ENCODE measurements around the gene FIGNL2.

DNA sequence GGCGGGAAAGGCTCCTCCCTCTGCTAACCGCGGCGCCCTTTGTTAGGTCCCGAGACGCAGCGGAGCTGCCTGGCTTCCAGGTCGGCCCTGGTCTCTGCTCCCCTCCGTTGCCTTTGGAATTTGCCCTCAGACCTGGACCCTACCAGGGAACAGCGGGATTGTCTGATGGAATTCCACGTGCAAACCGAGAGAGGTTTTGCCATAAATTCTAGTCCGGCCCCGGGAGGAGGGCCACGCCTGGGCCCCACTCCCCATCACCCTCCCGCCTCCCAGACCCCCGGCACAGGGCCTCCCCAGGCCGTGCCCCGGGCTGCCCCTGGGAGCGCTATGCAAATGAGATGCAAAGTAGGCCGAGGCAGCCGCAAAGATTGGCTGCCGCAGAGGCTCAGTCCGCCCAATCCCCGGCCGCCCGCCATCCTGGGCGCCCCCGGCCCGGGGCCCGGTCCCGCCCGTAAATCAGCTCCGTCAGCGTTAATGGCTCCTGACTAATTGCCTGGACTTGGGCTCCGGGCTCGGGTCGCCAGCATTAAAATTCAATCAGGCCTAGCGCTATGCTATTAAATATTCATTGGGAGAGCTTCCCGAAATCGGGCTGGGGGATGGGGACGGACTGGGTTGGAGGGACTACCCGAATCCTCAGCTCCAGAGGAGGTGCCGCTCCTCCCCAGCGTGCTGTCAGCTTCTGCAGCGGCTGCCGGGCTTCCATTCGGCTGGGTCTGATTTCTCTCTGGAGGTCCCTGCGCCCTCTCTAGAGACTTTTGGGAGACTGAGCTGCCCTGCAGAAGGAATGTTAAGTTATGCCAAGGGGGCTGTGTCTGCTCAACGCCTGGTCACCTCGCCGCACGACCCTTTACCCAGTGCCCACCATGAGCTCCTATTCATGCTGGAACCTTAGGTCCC lies 15.7 kb upstream of the FIGNL2 start:
- TF ChIP-seq, protein P1, sequence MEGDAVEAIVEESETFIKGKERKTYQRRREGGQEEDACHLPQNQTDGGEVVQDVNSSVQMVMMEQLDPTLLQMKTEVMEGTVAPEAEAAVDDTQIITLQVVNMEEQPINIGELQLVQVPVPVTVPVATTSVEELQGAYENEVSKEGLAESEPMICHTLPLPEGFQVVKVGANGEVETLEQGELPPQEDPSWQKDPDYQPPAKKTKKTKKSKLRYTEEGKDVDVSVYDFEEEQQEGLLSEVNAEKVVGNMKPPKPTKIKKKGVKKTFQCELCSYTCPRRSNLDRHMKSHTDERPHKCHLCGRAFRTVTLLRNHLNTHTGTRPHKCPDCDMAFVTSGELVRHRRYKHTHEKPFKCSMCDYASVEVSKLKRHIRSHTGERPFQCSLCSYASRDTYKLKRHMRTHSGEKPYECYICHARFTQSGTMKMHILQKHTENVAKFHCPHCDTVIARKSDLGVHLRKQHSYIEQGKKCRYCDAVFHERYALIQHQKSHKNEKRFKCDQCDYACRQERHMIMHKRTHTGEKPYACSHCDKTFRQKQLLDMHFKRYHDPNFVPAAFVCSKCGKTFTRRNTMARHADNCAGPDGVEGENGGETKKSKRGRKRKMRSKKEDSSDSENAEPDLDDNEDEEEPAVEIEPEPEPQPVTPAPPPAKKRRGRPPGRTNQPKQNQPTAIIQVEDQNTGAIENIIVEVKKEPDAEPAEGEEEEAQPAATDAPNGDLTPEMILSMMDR (conservative IDR thresholded peaks at IDR 0.05; ENCODE audit: low read depth, low read length): no peak
- TF ChIP-seq EZH2 (IDR thresholded peaks at IDR 0.05; ENCODE audit: borderline replicate concordance, low read depth, low read length, poor library complexity, severe bottlenecking): no peak

All from A673 (cell line).